ENCODE results near the gene AMBP.
A peak's percentile ranks its signal among the peaks of the same experiment; 100 is the strongest.
"Not testable (repeated sequence)": the region's sequence is repeated elsewhere in the genome, so short reads cannot be mapped to it uniquely, and the experiment has no call there.

The AMBP gene

DNA sequence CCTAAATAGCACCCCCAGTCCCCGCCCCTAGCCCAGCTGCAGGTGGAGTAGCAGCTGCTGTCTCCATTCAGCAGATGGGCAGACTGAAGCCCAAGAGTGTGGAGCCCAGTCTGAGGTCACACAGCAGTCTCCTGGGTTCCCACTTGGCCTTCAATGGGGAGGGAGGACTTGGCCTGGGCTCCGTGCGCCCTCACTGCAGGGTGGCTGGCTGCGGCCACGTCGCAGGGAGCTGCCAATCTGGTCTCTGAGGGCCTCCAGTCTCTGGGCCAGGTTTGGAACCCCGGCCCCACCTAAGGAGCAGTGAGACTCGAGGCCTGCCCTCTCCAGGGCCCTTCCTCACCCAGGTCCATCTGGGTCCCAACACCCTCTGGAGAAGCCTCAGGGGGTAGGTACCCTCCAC is 13.6 kb upstream of the AMBP start:
- DNase-seq: no peak

GRCh38 chr9:114090798-114091197 is 12.7 kb upstream of the AMBP start:
- DNase-seq: no peak

GRCh38 chr9:114089206-114089840 is 11.2 kb upstream of the AMBP start:
- DNase-seq: no peak

- DNase-seq: no peak
These were observed 10.6 kb upstream of the AMBP start for GRCh38 chr9:114088571-114089170.

- no peak for DNase-seq
These were observed 9.6 kb upstream of the AMBP start for GRCh38 chr9:114087721-114088120.

DNA sequence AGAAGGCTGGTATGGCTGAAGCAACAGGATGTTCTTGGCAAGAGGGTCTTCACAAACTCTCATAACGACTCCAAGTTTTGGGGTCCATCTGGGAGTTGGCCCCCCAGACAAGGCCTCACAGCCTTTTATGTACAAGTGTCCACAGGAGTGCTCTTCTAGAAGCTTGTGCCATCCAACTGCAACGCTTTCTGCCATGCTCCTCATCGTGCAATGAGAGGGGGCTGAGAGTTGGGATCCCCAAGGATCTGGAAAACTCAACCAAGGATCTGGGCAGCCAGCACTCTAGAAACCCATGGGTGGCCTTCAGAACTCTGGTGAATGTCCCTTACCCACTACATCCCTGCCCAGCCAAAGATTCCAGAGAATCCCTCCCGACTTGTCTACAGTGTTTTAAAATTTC is 8.5 kb upstream of the AMBP start:
- no peak for DNase-seq

DNA sequence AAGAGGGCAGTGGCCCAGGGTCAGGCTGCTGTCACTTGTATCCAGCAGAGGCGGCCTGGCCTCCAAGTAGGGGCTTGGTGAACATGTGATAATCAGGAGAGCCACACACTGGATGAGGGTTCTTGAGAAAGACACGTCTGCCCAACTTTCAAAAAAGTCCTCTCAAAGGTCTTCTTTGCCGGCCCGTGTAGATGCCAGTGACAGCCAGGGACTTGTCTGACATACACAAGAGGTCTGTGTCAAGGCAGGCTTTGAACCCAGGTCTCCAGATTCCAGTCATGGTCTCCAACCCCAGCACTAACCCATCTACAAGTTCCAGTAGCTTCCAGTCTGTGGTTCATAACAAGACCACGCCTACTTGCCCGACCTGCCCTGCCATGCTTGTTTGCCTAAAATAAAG is 7.9 kb upstream of the AMBP start:
- no peak for DNase-seq

- DNase-seq: no peak
These were observed 7.3 kb upstream of the AMBP start for GRCh38 chr9:114085387-114085789.

- DNase-seq: no peak
These were observed 6.4 kb upstream of the AMBP start for GRCh38 chr9:114084282-114085073.

GRCh38 chr9:114083666-114084065 is 5.6 kb upstream of the AMBP start:
- no peak for DNase-seq

- DNase-seq: not testable (repeated sequence)
These were observed 4.8 kb upstream of the AMBP start for GRCh38 chr9:114082763-114083412.

DNA sequence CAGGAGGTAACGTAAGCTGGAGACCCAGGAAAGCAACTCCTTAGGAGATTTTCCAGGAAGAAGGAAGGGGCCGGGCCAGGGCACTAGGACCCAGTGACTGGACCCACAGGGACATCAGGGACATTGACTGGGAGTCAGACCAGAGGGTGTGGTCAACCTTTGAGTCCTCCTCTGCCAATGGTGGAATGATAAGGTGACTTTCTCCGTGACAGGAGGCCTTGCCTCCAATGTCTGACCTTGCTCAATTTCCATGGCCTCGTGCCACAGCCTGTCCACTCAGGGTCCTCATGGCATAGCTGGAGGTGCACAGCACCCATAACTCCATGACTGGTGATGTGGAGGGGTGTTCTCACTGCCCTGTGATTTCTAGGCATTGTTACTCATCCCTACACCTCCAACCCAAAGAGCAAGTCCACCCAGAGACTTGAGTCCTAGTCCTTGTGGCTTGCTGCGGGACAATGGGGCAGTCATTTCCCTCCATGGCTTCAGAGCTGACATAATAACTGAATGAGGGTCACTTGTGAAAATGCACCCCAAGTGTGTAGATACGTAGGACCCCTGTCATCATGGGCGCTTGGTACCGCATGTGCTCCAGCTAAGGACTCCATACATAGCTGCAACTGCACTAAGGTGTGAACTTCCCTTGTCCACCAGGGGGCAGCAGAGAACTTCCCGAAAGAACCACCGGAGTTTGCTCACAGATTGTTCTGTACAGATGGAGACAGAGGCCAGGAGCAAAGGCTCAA is 4.1 kb upstream of the AMBP start:
- peak; percentile 74 to 82 for DNase-seq

DNA sequence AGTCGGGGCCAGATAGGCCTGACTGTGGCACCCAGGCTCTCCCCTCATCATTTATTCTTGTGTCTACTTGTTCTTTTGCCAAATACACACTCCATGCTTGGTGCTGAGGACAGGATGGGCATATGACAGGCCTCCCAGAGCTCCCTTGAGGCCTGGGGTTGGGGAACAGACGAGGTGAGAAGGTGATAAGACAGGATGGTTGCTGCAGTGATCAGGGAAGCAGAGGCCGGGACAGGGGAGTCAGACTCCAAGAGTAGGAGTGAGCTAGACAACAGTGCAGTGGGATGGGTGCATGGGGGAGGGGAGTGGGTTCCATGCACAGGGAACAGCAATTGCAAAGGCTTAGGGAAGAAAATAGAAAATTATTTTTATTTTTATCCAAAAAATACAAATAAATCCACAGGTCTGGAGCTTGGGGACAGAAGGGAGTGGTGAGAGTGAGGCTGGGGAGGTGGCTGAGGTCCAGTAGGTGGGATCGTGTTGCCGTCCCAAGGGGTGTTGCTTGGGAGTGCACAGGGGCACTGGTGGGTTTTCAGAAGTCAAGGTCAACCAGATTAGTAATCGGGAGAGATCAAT is 3.4 kb upstream of the AMBP start:
- no peak for DNase-seq

- DNase-seq: no peak
These were observed 2.8 kb upstream of the AMBP start for GRCh38 chr9:114080773-114081440.

DNA sequence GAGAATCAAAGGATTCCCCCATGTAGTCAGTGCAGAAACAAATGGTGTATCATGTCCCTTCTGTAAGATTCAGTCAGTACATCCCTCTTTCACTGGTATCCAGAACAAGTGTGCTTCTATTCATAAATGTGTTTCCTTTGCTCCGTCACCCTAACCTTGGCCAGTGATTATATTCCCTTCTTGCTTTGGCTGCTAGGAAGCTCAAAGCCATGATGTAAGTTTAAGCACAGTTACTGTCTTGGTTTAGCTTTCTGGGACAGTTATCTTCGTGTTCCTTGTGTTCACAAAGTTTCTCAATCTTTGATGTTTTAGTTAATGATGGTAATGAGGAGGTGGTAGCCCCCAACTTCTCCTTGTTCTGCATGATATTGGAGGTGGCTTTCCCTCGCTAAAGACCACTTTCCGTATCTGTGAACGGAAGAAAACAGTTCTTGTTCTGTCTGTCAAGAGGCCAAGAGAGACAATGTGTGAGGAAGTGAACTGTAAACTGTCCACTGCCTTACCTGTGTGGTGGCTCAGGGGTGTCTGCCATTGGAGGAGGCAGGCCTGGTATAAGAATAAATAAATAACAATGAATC is 2.2 kb upstream of the AMBP start:
- no peak for DNase-seq

DNA sequence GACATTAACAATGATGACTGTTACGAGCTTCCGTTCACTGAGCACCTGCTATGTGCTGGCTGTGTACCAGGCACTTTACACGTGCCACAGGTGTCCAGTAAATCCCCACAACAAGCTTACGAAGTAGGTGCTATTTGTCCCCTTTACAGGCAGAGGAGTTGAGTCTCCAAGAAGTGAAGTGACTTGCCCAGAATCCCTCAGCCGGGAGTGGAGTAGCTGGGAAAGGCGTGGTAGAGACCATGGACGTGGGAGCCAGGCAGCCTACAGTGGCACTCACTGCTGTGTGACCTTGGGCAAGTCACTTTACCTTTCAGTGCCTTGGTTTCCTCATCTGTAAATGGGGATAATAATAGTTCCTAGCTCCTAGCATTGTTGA is 669 bp upstream of the AMBP start:
- DNase-seq: no peak

- DNase-seq: no peak
These were observed 800 bp downstream of the AMBP start for GRCh38 chr9:114077162-114077837.

GRCh38 chr9:114076237-114077161 is 1.6 kb downstream of the AMBP start:
- DNase-seq: no peak

DNA sequence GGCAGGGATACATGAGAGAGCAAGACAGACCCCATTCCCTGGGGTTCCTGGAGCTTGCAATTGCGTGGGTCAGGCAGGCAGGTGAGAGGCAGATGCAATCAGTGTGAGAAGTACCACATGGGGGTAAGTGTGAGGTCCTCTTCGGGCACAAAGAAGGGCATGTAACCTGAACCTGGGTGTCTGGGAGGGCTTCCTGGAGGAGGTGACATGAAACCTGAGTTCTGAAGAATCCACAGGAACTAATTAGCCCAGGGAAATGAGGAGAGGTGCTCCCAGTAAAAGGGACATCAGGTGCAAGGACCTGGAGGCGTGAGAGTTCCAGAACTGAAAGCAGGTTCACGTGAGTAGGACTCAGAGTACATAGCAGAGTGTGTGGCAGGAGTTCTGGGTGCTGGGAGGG is 2.5 kb downstream of the AMBP start:
- DNase-seq: no peak
